ENCODE results near the gene CFLAR.
A peak's percentile ranks its signal among the peaks of the same experiment; 100 is the strongest.
"Not testable (repeated sequence)": the region's sequence is repeated elsewhere in the genome, so short reads cannot be mapped to it uniquely, and the experiment has no call there.

Gene CFLAR

DNA sequence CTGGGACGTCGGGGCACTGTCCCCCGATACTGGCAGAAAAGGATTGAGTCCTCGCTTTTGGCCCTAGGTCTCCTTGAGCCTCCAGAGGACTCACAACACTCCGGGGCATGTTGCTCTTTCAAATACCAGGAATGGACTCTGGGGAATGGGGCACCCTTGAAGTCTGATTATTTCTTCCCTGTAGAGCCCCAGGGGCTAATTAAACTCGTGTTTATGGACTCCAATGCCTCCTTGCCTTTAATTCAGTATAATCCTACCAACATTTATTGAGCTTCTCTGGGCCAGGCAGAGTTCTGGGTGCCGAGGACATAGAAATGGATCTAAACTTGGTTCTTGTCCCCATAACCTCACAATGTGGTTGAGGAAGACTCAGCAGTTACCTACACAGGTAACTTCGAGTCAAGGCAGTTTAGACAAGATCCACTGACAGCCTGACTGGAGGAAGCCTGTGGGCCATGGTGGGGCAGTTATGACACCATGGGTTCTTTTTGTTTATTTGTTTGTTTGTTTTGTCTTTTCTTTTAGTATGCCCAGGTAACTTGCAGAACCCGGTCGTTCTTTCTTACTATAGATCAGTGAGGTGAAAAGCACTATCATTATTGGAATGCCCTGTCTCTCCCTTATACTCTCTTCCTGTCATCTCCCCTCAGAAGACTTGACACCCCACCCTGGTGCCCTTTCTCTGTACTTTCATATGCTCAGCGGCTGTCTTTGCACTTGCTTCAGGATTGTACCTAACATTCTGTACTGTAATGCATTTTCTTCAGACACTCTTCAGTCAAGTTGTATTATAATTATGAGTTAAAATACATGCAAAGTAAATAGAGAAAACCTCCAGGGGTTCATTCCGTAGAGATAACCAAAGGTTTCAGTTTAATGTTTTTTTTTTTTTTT lies 3.2 kb downstream of the CFLAR start:
- DNase-seq (ENCODE audit: low spot score) = peak; percentile 50

DNA sequence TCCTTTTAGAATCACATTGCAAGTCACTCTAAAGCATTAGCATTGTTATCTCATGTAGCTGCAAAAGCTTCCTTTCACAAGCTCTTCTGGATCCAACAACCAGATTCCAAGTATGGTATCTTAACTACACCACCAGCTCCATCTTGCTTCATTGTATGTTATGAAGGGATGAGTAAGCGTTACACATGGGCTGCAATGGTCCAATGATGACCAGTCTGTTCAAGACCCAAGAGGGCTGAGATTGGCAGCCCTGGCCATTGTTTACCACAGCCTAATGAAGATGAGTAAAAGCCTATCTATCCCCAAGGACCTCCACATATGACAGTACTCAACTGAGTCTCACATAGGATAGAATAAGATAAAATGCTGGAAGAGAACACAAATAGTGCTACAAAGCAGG lies 6.3 kb downstream of the CFLAR start:
- no peak for DNase-seq (ENCODE audit: low spot score)

- DNase-seq (ENCODE audit: low spot score) = no peak
These were observed 10.6 kb downstream of the CFLAR start for GRCh38 chr2:201126308-201127151.

- no peak for DNase-seq (ENCODE audit: low spot score)
These were observed 11.2 kb downstream of the CFLAR start for GRCh38 chr2:201127152-201127511.

DNA sequence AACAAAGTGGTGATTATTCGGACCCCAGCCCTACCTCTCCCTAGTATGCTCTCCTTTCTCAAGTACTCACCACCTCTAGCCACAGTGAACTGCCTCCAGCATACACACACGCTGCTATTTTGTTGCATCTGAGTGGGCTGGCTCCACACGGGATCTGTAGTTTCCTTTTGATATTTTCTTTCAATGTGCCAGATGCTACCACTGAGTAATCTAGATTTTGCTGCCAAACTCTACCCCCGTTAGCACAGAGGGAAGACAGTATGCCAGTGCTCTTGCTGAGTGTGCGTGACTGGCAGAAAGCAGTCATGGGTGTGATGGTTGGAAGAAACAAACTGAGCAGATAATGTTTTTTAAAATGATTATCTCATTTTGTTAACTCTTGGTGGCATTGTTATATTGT lies 11.6 kb downstream of the CFLAR start:
- DNase-seq (ENCODE audit: low spot score) = no peak

GRCh38 chr2:201128033-201128432 lies 12.1 kb downstream of the CFLAR start:
- no peak for DNase-seq (ENCODE audit: low spot score)

- no peak for DNase-seq (ENCODE audit: low spot score)
These were observed 13.1 kb downstream of the CFLAR start for GRCh38 chr2:201128933-201129505.

- DNase-seq (ENCODE audit: low spot score) = no peak
These were observed 14.7 kb downstream of the CFLAR start for GRCh38 chr2:201130524-201131186.

DNA sequence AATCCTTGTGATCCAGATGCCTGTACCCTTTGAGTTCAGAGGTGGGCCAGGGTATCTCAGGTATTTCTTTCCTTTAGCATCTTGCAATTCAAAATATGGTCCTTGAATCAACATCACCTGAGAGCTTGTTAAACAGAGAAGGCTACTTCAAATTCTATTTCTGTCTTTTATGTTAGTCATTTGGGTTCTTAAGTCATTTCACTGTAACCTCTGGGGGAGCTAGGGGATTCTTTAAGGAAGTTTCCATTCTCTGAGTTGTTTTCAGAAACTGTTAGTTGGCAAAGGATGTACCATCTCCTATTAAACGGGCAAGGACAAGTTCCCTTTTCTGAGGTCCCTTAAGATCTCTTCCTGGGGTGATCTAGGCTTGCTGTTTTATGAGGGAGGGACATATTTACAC lies 16.6 kb downstream of the CFLAR start:
- DNase-seq (ENCODE audit: low spot score) = no peak

GRCh38 chr2:201135386-201135785 lies 19.4 kb downstream of the CFLAR start:
- DNase-seq (ENCODE audit: low spot score) = no peak

- no peak for DNase-seq (ENCODE audit: low spot score)
These were observed 20.9 kb downstream of the CFLAR start for GRCh38 chr2:201136889-201137321.

DNA sequence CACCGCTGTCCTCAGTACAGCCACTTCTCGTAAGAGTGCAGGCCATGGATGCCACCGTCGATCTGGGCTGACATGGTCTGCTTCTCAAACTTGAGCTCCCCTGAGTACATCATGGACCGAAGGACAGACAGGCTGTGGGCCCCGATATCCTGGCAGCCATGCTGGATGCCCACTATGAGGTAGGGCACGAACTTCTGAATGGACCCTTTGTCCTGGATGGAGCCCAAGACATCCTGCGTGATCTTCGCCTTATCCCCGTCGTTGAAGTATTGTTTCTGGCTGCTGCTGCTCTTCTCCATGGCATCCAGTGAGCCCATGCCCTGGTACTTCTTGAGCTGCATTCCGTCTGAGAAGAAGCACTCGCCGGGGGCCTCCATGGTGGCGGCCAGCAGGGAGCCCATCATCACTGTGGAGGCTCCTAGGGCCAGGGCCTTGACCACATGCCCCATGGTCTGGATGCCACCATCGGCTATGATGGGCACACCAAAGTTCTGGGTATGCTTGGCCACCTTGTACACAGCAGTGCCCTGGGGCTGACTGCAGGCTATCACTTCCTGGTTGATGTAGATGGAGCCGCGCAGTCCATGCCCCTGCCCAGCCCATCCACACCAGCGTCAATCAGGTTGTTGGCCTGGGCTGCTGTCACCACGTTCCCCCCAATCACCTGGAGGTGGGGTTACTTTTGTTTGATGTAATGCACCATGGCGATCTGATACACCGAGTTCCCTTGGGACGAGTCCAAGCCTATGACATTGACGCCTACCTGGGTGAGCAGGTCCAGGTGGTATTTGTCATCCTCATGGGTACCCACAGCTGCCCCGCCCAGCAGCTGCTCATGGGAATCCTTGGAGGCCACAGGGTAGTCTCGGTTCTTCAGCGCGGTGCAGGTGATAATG lies 21.8 kb downstream of the CFLAR start:
- DNase-seq (ENCODE audit: low spot score) = no peak

DNA sequence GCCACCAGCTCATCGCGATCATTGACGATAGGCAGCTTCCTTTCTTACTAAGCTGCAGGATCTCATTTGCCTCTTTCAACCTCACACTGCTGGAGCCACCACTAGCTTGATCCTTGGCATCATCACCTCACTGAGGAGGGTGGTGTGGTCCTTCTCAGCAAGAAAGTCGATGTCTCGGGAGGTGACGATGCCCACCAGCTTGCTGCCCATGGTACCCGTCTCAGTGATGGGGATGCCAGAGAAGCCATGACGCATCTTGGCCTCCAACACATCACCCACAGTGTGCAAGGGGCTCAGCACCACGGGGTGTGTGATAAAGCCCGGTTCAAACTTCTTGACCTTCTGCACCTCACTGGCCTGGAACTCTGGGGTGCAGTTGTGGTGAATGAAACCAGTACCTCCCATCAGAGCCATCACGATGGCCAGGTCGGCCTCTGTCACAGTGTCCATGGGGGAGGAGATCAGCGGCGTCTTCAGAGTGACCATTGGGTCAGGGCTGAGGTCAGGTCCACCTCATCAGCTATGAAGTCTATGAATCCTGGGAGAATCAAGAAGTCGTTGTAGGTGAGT lies 22.5 kb downstream of the CFLAR start:
- no peak for DNase-seq (ENCODE audit: low spot score)

DNA sequence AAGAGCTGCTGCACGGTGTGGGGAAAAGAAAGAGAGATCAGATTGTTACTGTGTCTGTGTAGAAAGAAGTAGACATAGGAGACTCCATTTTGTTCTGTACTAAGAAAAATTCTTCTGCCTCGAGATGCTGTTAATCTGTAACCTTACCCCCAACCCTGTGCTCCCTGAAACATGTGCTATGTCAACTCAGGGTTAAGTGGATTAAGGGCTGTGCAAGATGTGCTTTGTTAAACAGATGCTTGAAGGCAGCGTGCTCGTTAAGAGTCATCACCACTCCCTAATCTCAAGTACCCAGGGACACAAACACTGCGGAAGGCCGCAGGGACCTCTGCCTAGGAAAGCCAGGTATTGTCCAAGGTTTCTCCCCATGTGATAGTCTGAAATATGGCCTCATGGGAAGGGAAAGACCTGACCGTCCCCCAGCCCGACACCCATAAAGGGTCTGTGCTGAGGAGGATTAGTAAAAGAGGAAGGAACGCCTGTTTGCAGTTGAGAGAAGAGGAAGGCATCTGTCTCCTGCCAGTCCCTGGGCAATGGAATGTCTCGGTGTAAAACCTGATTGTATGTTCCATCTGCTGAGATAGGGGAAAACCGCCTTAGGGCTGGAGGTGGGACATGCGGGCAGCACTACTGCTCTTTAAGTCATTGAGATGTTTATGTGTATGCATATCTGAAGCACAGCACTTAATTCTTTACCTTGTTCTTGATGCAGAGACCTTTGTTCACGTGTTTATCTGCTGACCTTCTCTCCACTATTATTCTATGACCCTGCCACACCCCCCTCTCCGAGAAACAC lies 23.2 kb downstream of the CFLAR start:
- DNase-seq (ENCODE audit: low spot score) = not testable (repeated sequence)

DNA sequence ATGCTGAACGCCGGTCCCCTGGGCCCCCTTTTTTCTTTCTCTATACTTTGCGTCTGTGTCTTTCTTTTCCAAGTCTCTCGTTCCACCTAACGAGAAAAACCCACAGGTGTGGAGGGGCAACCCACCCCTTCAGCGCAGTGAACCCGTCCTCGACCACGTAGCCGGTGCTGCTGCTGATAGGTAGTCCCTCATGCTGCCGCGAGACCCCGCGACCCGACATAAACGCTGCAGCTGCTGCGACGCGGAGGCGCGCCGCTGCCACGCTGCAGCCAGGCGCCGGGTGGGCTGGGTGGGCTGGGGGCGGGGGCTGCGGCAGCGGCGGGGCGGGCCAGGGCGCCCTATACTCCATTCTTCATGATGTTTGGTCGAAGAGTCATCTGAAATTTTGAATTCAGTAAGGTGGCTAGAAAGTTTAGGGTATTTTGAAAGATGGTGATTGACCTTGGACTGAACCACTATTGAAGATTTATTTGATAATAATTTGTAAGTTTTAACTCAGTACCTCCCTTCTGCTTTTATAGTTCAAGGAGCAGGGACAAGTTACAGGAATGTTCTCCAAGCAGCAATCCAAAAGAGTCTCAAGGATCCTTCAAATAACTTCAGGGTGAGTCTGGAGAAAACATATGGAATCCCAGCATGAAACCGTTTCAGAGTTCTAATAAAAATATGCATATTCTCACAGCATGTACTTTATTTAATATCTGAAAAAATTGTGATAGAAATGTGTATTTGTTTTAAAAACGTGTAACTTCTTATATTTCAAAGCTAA lies 24.1 kb downstream of the CFLAR start:
- no peak for DNase-seq (ENCODE audit: low spot score)

- DNase-seq (ENCODE audit: low spot score) = no peak
These were observed 28.4 kb downstream of the CFLAR start for GRCh38 chr2:201144101-201145051.

GRCh38 chr2:201148434-201148990 lies 32.5 kb downstream of the CFLAR start:
- DNase-seq (ENCODE audit: low spot score) = no peak
